CD4-positive, alpha-beta T cell treated with Interleukin-6 at 100 ng/mL for 8 hours (primary cell): Measurements from ENCODE around the gene SNAPC4.
"Not testable (repeated sequence)": the region's sequence is repeated elsewhere in the genome, so short reads cannot be mapped to it uniquely, and the experiment has no call there.

Experiments used
- DNase-seq: peaks from one replicate; pipeline ENCODE4 v3.0.0-alpha.2; 2020; ENCODE audit warnings: mixed read lengths, low spot score

Gene SNAPC4

DNA sequence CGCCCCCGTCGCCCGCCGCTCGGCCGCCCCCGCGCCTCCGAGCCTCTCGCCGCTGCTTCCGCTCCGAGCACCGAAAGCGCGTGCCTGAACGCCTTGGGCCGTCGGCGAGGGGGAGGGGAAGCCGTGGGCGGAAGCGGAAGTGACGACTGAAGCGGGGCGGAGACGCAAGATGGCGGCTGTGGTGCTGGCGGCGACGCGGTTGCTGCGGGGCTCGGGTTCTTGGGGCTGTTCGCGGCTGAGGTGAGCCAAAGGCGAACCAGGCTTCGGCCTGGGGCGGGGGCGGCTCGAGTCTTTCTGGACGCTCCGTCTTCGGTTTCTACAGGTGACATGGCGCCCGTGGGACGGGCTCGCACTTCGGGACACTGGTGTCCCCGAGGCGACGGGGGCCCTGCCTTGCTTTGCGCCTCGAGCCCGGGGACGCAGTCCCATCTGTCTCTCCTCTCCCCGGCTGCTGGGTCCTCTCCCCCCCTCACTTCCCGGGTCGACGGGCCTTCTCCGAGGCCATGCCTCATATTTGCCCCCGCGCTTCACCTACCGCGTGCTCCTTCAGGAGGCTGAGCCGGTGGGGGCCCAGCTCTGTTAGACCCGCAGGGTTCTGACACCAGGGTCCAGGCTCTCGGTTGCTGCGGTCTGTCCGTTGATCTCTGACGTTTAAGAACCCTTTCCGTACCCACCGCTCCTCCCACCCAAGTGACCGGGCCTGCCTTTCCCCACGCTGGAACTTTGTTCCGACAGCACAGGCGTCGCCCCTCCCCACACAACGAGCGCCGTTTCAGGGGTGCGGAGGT lies 10.7 kb upstream of the SNAPC4 start, which contains the start of the genes ENTR1 and PMPCA:
Gene ENTR1, minus strand, starts transcription at position 115 of the 788 bp plus-strand sequence. CDS start 217 bp downstream, outside the sequence.
Gene PMPCA, plus strand, starts transcription at position 159 of the 788 bp plus-strand sequence. Its CDS starts 11 bp downstream, at position 170.
- peak; percentile 92 for DNase-seq

DNA sequence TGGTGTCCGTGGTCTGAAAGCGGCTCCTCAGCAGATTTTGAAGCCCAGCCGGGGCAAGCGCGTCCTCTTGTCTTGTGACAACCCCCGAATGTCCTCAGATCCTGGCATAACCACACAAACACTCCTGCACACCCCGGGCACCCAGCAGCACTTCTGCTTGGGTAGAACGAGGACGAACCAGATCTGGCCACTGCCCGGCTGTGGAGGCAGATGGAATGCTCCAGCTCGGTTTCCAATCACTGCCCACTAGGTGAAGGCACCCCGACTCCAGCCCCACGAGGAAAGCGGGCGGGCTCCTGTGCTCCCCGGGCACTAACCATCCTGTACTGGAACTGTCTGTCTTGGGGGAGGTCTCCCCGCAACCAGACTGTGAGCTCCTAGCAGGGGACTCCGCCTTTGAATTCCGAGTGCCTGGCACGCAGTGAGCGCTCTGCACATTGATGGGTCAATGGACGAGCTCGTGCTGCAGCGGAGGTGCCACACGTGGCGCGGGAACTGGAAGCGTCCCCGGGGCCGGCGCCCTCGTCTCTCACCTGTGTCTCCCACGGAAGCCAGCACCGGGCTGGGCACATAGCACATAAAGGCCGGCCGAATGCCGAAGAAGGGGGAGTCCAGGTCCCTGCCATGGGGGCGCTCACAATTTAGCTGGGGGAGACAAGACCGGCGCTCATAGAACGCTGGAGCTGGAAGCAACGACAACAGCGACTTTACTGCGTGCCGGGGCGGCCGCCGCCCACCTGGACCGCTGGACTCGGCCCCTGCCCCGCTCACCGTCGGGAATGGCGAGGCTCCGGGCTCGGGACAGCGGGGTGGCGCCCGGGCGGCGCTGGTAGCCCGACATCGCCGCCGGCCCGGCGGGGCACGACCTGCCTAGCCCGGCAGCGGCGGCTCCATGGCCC lies 9.8 kb upstream of the SNAPC4 start:
- DNase-seq: peak; percentile 23

- no peak for DNase-seq
Measured at GRCh38 chr9:136407911-136408310, 7.9 kb upstream of the SNAPC4 start.

DNA sequence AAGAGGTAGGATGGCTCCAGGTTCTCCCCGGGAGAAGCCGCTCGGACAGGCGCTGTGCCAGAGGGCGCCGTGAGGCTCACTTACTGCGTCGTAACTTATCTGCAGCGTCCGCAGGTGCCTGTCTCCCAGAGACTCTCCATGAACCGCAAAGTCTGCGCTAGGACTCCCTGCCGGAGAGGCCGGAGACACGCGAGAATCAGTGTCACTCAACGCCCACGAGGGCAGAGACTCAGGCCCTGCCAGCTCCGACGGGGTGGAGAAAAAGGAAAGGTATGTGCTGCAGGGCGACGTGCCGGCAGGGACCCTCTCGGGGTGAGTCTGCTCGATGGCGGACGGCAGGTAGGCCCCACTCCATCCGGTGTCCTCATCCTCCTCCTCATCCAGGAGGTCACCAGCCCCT lies 7.1 kb upstream of the SNAPC4 start:
- not testable (repeated sequence) for DNase-seq

DNA sequence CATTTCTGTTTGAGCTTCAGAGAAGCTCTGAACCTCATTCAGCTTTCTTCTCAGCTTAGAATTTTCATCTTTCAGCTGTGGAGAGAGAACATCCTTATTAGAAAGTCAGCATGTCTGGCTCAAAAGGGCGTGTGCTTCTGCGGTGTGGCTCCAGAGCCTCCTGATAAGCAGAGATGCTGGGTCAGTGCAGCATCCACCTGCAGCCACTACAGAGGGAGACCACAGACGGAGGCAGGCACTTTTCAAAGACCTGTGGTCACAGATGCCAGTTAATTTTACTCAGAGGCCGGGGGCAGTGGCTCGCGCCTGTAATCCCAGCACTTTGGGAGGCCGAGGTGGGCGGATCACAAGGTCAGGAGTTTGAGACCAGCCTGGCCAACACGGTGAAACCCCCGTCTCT lies 5.9 kb upstream of the SNAPC4 start:
- not testable (repeated sequence) for DNase-seq

GRCh38 chr9:136405481-136405880 lies 5.5 kb upstream of the SNAPC4 start:
- DNase-seq: no peak

GRCh38 chr9:136404801-136405136 lies 4.8 kb upstream of the SNAPC4 start:
- DNase-seq: no peak

DNA sequence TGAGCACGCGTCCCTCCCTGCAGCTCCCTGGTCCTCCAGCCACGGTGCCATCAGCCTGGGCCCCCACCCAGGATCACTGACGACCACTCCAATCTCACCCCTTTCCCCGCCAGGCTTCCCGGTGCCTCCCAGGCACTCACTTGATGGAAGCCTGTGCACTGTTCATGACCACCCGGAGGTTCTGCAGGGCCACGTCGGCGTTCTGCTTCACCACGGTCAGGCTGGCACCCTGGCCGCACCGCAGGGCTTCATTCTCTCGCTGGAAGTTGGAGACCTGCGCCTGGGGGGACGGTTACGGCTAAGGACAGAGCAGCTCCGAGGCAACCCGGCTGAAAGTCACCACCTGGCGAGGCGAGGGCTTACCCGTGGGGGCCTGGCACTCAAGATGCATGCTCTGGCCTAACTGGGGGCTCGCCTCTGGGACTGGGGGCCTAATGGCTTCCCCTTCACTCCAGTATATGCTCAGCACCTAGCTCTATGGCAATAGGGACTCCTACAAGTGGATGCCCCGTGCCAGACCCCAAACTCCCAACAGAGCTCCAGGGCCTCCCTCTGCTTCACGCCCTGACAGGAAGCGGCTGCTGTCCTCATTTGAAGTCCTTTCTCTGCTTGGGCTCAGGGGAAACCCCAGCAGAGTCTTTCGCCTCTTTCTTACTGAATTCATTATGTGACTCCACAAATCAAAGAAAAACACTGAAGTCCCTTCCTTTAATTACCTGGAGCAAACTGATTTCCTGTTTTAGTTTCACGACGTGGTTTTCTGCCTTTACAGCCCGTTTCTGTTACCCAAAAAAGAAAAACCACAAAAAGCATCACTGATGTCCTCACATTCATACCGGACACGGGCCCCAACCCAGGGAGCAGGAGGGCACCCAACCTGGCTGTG lies 4.2 kb upstream of the SNAPC4 start:
- DNase-seq: peak; percentile 52

DNA sequence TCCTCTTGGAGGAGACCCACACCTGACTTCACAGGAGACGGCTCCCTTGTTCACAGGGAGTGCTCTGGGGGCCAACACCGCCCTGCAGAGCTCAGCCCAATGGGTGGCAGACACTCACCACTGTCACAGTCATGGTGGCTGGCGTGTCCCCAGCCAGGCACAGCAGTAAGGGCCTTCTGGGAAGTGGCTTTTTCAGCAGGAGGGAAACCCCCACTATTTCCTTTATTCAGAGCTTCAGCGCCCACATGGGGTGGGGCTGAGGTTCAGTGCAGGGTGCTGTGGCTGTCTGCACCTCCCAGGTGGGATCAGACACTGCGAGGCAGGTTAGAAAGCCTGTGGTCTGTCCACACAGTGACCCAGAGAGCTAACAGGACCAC lies 3.6 kb upstream of the SNAPC4 start:
- peak; percentile 83 for DNase-seq

GRCh38 chr9:136402067-136402466 lies 2.1 kb upstream of the SNAPC4 start:
- no peak for DNase-seq

- DNase-seq: no peak
Measured at GRCh38 chr9:136401173-136401922, 1.4 kb upstream of the SNAPC4 start.

DNA sequence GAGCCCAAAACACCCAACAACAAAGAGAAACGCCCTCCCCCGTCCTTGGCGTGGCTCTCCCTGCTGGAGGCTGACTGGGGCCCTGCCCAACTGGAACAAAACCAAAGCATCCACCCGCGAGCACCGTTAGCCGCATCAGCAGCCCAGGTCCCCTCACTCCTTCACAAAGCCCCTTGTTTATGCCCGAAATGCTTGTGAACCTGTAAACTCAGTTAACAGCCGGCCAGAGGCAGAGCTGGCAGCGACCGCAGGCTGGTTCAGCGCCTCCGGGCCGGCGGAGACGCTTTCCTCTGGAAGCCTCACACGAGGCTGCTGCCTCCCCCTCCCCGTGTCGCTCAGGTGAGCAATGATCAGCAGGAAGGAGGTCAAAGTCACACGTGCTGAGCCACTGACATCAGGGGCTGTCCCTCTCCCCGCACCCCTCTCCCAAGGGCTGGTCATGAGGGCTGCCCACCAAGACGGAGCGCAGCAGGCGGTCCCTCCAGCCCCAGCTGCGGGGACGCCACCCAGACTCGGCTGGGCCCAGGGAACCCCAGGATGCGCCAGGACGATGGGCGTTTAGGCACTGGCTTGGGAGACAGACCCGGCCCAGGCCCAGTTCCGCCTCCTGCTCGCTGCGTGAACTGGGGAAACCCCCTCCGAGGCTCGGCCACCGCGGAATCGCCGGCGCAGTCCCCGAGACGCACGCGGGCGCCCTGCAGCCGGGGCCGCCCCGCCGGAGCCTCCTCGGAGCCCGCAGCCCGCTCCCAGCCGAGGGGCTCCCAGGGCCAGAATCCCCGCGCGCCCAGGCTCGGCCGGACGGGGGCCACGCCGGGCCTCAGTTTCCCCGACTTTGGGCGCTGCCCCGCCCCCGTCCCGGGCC lies 563 bp downstream of the SNAPC4 start:
- DNase-seq: peak; percentile 23

DNA sequence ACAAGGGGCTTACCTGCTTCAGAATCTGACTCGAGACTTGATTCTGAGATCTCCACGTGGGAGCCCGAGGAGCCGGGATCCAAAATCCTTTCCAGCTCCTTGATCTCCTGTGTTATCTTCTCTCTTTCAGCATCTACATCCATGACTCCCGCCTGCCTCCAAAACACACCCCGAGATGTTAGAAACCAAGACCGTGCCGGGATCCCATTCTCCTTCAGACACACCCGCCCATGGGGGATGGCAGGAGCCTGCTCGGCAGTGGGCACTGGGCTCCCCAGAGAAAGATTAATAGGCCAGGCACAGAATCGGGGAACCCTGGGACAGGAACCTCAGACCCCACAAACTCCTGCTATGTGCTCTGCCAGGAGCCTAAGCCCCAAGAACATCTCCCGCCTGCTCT lies 1.7 kb downstream of the SNAPC4 start:
- DNase-seq: no peak

DNA sequence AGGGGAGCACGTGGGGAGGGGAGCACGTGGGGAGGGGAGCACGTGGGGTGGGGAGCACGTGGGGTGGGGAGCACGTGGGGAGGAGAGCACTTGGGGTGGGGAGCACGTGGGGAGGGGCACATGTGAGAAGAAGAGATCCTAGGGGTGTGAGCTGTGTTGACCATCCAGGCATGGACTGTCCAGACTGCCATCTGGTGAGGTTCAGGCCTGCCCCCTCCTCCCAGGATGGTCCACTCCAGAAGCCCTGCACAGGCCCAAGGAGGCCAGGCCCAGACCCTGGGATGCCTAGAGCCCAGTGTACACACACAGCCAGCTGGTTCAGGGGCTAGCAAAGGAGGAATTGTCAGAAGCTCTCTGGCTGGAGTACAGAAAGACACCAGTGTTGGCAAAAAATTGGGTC lies 2.3 kb downstream of the SNAPC4 start:
- DNase-seq: no peak

DNA sequence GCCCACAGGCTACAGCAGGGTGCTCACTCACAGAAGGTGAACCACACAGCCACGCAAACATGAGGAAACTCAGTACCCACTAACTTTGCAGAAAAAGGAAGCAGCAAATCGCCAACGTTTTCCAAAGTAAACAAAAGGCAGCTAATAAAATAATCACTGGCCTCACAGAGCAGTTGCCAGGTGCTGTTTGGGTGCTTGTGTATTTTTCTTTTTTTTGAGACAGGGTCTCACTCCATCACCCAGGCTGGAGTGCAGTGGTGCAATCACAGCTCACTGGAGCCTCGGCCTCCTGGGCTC lies 3.8 kb downstream of the SNAPC4 start:
- no peak for DNase-seq

GRCh38 chr9:136395345-136396218 lies 4.4 kb downstream of the SNAPC4 start:
- no peak for DNase-seq

GRCh38 chr9:136395020-136395340 lies 5.0 kb downstream of the SNAPC4 start:
- no peak for DNase-seq

GRCh38 chr9:136394312-136395019 lies 5.5 kb downstream of the SNAPC4 start:
- DNase-seq: no peak

DNA sequence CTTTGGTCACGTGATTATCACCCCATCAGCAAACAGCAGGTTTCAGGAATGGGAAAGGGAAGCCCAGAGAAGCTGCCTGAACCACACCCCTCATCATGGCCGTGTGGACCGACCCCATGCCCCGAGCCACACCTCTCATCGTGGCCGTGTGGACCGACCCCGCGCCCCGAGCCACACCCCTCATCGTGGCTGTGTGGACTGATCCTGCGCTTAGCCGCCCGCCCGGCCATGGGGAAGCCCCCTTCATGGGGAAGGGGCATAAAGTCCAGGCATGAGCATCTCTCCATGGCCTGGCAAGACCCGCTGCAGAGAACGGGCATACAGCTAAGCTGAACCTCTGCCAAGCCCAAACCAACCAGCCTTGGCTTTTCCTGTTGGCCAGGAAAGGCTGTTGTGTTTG lies 6.4 kb downstream of the SNAPC4 start:
- DNase-seq: no peak
